Measurements from ENCODE around the gene EFNA5.

DNA sequence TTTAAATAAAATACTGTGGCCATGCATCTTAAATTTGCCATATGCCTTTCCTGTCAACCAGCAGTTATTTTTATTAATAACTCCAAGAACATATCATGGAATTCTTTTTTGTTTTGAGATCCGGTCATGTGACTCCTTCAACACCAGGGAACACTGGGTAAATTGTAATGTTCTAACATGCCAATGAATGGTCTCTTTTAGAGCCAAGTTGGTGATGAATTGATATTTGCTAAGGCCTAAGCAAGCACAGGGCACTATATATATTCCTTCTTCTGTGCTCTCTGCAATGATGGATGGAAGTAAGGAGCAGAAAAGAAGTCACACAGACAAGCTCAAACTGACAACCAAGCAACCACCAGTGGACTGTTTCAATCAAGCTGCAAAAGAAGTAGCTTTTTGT is 124.0 kb downstream of the EFNA5 start:
- TF ChIP-seq POLR2AphosphoS5 (IDR thresholded peaks at IDR 0.05), result no peak
- TF ChIP-seq, protein P1, sequence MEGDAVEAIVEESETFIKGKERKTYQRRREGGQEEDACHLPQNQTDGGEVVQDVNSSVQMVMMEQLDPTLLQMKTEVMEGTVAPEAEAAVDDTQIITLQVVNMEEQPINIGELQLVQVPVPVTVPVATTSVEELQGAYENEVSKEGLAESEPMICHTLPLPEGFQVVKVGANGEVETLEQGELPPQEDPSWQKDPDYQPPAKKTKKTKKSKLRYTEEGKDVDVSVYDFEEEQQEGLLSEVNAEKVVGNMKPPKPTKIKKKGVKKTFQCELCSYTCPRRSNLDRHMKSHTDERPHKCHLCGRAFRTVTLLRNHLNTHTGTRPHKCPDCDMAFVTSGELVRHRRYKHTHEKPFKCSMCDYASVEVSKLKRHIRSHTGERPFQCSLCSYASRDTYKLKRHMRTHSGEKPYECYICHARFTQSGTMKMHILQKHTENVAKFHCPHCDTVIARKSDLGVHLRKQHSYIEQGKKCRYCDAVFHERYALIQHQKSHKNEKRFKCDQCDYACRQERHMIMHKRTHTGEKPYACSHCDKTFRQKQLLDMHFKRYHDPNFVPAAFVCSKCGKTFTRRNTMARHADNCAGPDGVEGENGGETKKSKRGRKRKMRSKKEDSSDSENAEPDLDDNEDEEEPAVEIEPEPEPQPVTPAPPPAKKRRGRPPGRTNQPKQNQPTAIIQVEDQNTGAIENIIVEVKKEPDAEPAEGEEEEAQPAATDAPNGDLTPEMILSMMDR (IDR thresholded peaks at IDR 0.05), result no peak

All from prostate gland (tissue), 2 donors.